HEK293T (cell line): Measurements from ENCODE around the gene ANKS1B.

Source experiments
- ARNT ChIP-seq: fragments of 450-650 bp; IDR thresholded peaks from 2 replicates; pipeline ENCODE4 v1.6.1; 2017; ENCODE audit warnings: mild to moderate bottlenecking
- BHLHE40 ChIP-seq: fragments of 450-650 bp; IDR thresholded peaks from 2 replicates; pipeline ENCODE4 v1.6.1; 2016; ENCODE audit warnings: mild to moderate bottlenecking, moderate library complexity, borderline replicate concordance
- CTBP1 ChIP-seq: fragments of 450-650 bp; IDR thresholded peaks from 2 replicates; pipeline ENCODE4 v1.6.1; 2016; ENCODE audit warnings: borderline replicate concordance
- ELF4 ChIP-seq: fragments of 450-650 bp; IDR thresholded peaks from 2 replicates; pipeline ENCODE4 v1.6.1; 2017; ENCODE audit warnings: antibody characterized with exemption
- FOXA1 ChIP-seq: fragments of 450-650 bp; IDR thresholded peaks from 2 replicates; pipeline ENCODE4 v1.6.1; 2016; ENCODE audit warnings: mild to moderate bottlenecking
- FOXK2 ChIP-seq: fragments of 450-650 bp; IDR thresholded peaks from 2 replicates; pipeline ENCODE4 v1.6.1; 2016; ENCODE audit warnings: mild to moderate bottlenecking
- FOXM1 ChIP-seq: fragments of 450-650 bp; IDR thresholded peaks from 2 replicates; pipeline ENCODE4 v1.6.1; 2017; ENCODE audit warnings: mild to moderate bottlenecking, borderline replicate concordance
- HDGF ChIP-seq: fragments of 450-650 bp; IDR thresholded peaks from 2 replicates; pipeline ENCODE4 v1.6.1; 2017; ENCODE audit warnings: antibody characterized with exemption, borderline replicate concordance
- LEF1 ChIP-seq: fragments of 450-650 bp; IDR thresholded peaks from 2 replicates; pipeline ENCODE4 v1.6.1; 2017; ENCODE audit warnings: mild to moderate bottlenecking, borderline replicate concordance
- SP1 ChIP-seq: fragments of 450-650 bp; IDR thresholded peaks from 2 replicates; pipeline ENCODE4 v1.6.1; 2017
- SUZ12 ChIP-seq: fragments of 450-650 bp; IDR thresholded peaks from 2 replicates; pipeline ENCODE4 v1.6.1; 2016; ENCODE audit warnings: mild to moderate bottlenecking
- TARDBP ChIP-seq: fragments of 450-650 bp; IDR thresholded peaks from 2 replicates; pipeline ENCODE4 v1.6.1; 2016
- ZNF384 ChIP-seq: fragments of 450-650 bp; IDR thresholded peaks from 2 replicates; pipeline ENCODE4 v1.6.1; 2016
- TF ChIP-seq, protein P1 (sequence below): fragments of 450-650 bp; IDR thresholded peaks from 2 replicates; pipeline ENCODE4 v1.6.1; 2016

GRCh38 chr12:99966429-99966828 lies 18.3 kb downstream of the ANKS1B start:
- TF ChIP-seq FOXA1 (no peak), FOXM1 (no peak), BHLHE40 (no peak), ARNT (no peak), SP1 (no peak), FOXK2 (no peak), ZNF384 (no peak), TARDBP (no peak), HDGF (no peak), ELF4 (no peak), SUZ12 (no peak), CTBP1 (no peak), LEF1 (no peak)
- TF ChIP-seq, protein P1, sequence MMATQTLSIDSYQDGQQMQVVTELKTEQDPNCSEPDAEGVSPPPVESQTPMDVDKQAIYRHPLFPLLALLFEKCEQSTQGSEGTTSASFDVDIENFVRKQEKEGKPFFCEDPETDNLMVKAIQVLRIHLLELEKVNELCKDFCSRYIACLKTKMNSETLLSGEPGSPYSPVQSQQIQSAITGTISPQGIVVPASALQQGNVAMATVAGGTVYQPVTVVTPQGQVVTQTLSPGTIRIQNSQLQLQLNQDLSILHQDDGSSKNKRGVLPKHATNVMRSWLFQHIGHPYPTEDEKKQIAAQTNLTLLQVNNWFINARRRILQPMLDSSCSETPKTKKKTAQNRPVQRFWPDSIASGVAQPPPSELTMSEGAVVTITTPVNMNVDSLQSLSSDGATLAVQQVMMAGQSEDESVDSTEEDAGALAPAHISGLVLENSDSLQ = no peak
